ENCODE measurements around the gene WDR75.

DNA sequence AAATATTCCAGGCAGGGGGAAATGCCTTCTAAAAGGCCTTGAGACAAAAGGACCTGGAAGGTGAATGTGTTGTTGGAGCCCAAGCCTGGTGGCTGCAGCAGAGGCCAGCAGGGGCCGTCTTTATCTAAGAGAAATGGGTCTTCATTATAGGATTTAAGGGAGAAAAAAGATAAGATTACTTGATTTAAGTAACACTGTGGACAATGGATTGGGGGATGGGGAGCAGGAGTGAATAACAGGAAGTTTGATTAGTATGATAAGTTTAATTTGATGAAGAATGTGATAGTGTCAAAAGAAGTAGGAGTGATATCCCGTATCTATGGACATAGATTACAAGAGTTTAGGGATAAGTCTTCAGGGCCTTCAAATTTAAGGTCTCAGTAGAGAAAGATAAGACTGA is 64.2 kb downstream of the WDR75 start:
- TF ChIP-seq POLR2A (IDR thresholded peaks at IDR 0.05; ENCODE audit: low read length) (no peak), GATA1 (IDR thresholded peaks at IDR 0.05; ENCODE audit: low read depth, low read length) (no peak)

Measured in erythroblast (primary cell).